ENCODE measurements around the gene AATF.

GRCh38 chr17:37048811-37049210, 100.1 kb downstream of the AATF start:
- no peak for TF ChIP-seq CTCF (IDR thresholded peaks at IDR 0.05; ENCODE audit: low read length)
- no peak for TF ChIP-seq EZH2phosphoT487 (IDR thresholded peaks at IDR 0.05; ENCODE audit: low read length)
- no peak for TF ChIP-seq EZH2 (optimal IDR thresholded peaks at IDR 0.05; ENCODE audit: low read depth, low read length)
